Small intestine (tissue), 7 donors: ENCODE results near the gene KRTAP6-3. TPM values are rescaled to one million over a fixed set of nuclear protein-coding genes. Genes with fewer than 3 reads are reported as not detected.

ENCODE experiments used
- DNase-seq, 2 donors: peaks; one replicate each; pipeline versions ENCODE4 v3.0.0 to v3.0.0-alpha.2; 2013
- FAIRE-seq: peaks from 2 replicates; lab custom pipeline; 2012; peaks lifted over from hg19 to GRCh38; lab: Jason Lieb, UNC
- H3K27ac ChIP-seq, 3 donors: one replicate each; pipeline ENCODE4 v1.5.1; 2013; ENCODE audit warnings: low read length in 2 of 3, mild to moderate bottlenecking in 2 of 3, control low read depth in 1 of 3, inconsistent platforms in 1 of 3, low read depth in 1 of 3, moderate library complexity in 1 of 3
- H3K27me3 ChIP-seq, 3 donors: one replicate each; pipeline ENCODE4 v1.6.1; 2013; ENCODE audit warnings: low read length in 3 of 3, inconsistent platforms in 1 of 3; ENCODE audit not compliant: control insufficient read depth in 3 of 3, insufficient read depth in 3 of 3
- H3K36me3 ChIP-seq, 3 donors: one replicate each; pipeline ENCODE4 v1.6.1; 2013; ENCODE audit warnings: low read length in 3 of 3, inconsistent platforms in 1 of 3, low read depth in 1 of 3, mild to moderate bottlenecking in 1 of 3, moderate library complexity in 1 of 3; ENCODE audit not compliant: control insufficient read depth in 3 of 3, insufficient read depth in 2 of 3
- H3K4me1 ChIP-seq, 3 donors: one replicate each; pipeline ENCODE4 v1.6.1; 2013; ENCODE audit warnings: low read length in 2 of 3, inconsistent platforms in 1 of 3, low read depth in 1 of 3, mild to moderate bottlenecking in 1 of 3, moderate library complexity in 1 of 3; ENCODE audit not compliant: control insufficient read depth in 3 of 3, insufficient read depth in 2 of 3
- H3K4me3 ChIP-seq, 3 donors: one replicate each; pipeline ENCODE4 v1.5.1; 2013; ENCODE audit warnings: low read length in 3 of 3, control low read depth in 1 of 3, inconsistent platforms in 1 of 3, low read depth in 1 of 3, mild to moderate bottlenecking in 1 of 3, moderate library complexity in 1 of 3
- H3K9me3 ChIP-seq, 2 donors: one replicate each; pipeline ENCODE4 v1.6.1; 2013; ENCODE audit warnings: low read depth in 1 of 2, low read length in 1 of 2; ENCODE audit not compliant: control insufficient read depth in 2 of 2, insufficient read depth in 1 of 2
- WGBS, 3 donors: extraction: QIAGEN DNeasy Blood & Tissue Kit; methylation state at CpG; one replicate each; pipeline ENCODE4 v1.1.7; 2013; 5-methylcytosine and 5-hydroxymethylcytosine counted together
- polyA plus RNA-seq, 4 donors: library from polyadenylated mRNA; stranded (reverse) in 3 of 4; unstranded in 1 of 4; fragments of 200-250 nt in 3 of 4; fragments of 120-200 nt in 1 of 4; gene quantifications; one replicate each; pipeline versions ENCODE4 v1.2.1 to v1.2.3, GENCODE V29; 2013
- donor health status: healthy with polysubstance abuse.
- donor health status: control.
- donor health status: control.
- donor health status: Bipolar disorder and iron deficiency.
- donor health status: healthy.

KRTAP6-3 gene
- polyA plus RNA-seq, 4 donors, result not detected

- Histone ChIP-seq H3K4me3 (no peak overlapping the region), H3K27ac (no peak overlapping the region), H3K4me1 (no peaks in the 10 kb centered on the region), H3K36me3 (no peaks in the 10 kb centered on the region), H3K9me3 (no peaks in the 10 kb centered on the region), H3K27me3 (no peaks in the 10 kb centered on the region)
- no peak for FAIRE-seq
- no peak for DNase-seq
Measured at GRCh38 chr21:30577766-30578165, 14.5 kb upstream of the KRTAP6-3 start.

GRCh38 chr21:30579346-30579745 is 12.9 kb upstream of the KRTAP6-3 start:
- Histone ChIP-seq H3K27me3 (no peaks in the 10 kb centered on the region), H3K9me3 (no peaks in the 10 kb centered on the region), H3K4me1 (no peaks in the 10 kb centered on the region), H3K27ac (no peak overlapping the region), H3K4me3 (no peak overlapping the region), H3K36me3 (no peaks in the 10 kb centered on the region)
- no peak for DNase-seq
- FAIRE-seq, result no peak
- 46 to 64% (median 60%) methylated on average over 1 of the region's 1 CpG for WGBS, 3 donors

GRCh38 chr21:30580132-30580531 is 12.1 kb upstream of the KRTAP6-3 start:
- no peaks in the 10 kb centered on the region for H3K9me3 ChIP-seq
- H3K4me1 ChIP-seq, result no peaks in the 10 kb centered on the region
- H3K36me3 ChIP-seq, result no peaks in the 10 kb centered on the region
- DNase-seq (no peak), FAIRE-seq (no peak)
- 40 to 57% (median 41%) methylated on average over 3 of the region's 3 CpGs for WGBS, 3 donors
- H3K27me3 ChIP-seq, result no peaks in the 10 kb centered on the region
- H3K27ac ChIP-seq, result no peak overlapping the region
- no peak overlapping the region for H3K4me3 ChIP-seq

- no peaks in the 10 kb centered on the region for H3K27me3 ChIP-seq
- no peak overlapping the region for H3K27ac ChIP-seq
- DNase-seq, result no peak
- H3K4me1 ChIP-seq, result no peaks in the 10 kb centered on the region
- H3K4me3 ChIP-seq, result no peak overlapping the region
- no peaks in the 10 kb centered on the region for H3K9me3 ChIP-seq
- WGBS, 3 donors, result 77 to 88% (median 80%) methylated on average over 1 of the region's 1 CpG
- no peaks in the 10 kb centered on the region for H3K36me3 ChIP-seq
- no peak for FAIRE-seq
Measured at GRCh38 chr21:30582870-30583269, 9.4 kb upstream of the KRTAP6-3 start.

DNA sequence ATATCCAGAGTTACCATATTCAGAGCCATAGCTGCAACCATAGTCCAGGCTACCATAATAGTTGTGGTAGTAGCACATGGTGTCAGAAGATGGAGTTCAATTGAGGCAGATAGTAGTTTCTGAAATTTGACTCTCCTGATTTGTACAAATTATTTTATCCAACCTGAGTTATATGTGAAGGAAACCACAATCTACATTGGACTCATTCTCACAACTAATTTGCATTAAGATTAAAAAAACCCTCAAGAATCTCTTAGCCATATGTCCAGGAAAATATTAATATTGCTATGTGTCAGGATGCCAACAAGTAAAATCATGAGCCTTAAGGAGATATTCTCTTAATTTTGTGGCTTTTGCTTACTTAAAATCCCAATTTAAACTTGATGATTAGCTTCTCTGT is 1.9 kb upstream of the KRTAP6-3 start, which contains the start of gene KRTAP22-2:
KRTAP22-2 (minus strand) TSS at position 101 of the 400 bp plus-strand sequence.
- no peaks in the 10 kb centered on the region for H3K36me3 ChIP-seq
- no peaks in the 10 kb centered on the region for H3K4me1 ChIP-seq
- no peak within 1 kb of the TSS for H3K27ac ChIP-seq
- FAIRE-seq (no peak), DNase-seq (no peak)
- H3K9me3 ChIP-seq, result peaks cover 0 to 2% of the 10 kb centered on the region in 2 donors
- H3K27me3 ChIP-seq, result no peaks in the 10 kb centered on the region
- no peak within 1 kb of the TSS for H3K4me3 ChIP-seq

- no peak for DNase-seq
- Histone ChIP-seq H3K36me3 (no peaks in the 10 kb centered on the region), H3K27ac (no peak within 1 kb of the TSS), H3K4me3 (no peak within 1 kb of the TSS), H3K9me3 (peaks cover 0 to 5% of the 10 kb centered on the region in 2 donors), H3K27me3 (no peaks in the 10 kb centered on the region), H3K4me1 (no peaks in the 10 kb centered on the region)
- FAIRE-seq, result no peak
- WGBS, 3 donors, result 95 to 97% (median 96%) methylated on average over 6 of the region's 6 CpGs
Measured at GRCh38 chr21:30598802-30599201, 6.6 kb downstream of the KRTAP6-3 start, which contains the start of gene KRTAP6-2. Gene KRTAP6-2, minus strand, starts transcription at chr21:30598902. Its CDS starts 28 bp downstream, at chr21:30598874.

DNA sequence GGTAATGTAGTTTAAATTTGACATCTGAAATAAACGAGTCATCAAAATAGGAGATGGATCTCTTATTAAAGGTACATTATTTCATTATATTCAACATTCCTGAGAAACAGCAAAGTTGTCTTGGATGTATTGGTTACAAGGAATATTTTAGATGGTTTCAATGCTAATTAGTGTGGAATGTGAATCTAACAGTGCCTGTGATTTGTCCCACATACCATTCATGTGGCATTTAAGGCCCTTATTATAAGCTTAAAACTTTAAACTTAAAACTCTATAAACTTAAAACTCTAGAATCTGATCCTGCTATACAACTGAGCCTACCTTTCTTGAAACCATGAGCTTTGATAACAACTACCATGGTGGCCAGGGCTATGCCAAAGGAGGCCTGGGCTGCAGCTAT is 8.5 kb downstream of the KRTAP6-3 start, which contains the start of gene KRTAP22-1:
KRTAP22-1 (plus strand) TSS at position 301 of the 400 bp plus-strand sequence.
- 48 to 97% (median 50%) methylated on average over 1 of the region's 1 CpG for WGBS, 3 donors
- FAIRE-seq (no peak), DNase-seq (no peak)

GRCh38 chr21:30605968-30606367 is 13.7 kb downstream of the KRTAP6-3 start:
- Histone ChIP-seq H3K4me1 (no peaks in the 10 kb centered on the region), H3K4me3 (no peak overlapping the region), H3K27me3 (no peaks in the 10 kb centered on the region), H3K36me3 (no peaks in the 10 kb centered on the region), H3K27ac (no peak overlapping the region), H3K9me3 (peaks cover 0 to 12% of the 10 kb centered on the region in 2 donors)
- DNase-seq (no peak), FAIRE-seq (no peak)
- 64 to 93% (median 86%) methylated on average over 2 of the region's 2 CpGs for WGBS, 3 donors

More for the DNA sequence above, 8.5 kb downstream of the KRTAP6-3 start, which contains the start of gene KRTAP22-1:
- peaks cover 0 to 9% of the 10 kb centered on the region in 2 donors for H3K9me3 ChIP-seq
- no peaks in the 10 kb centered on the region for H3K27me3 ChIP-seq
- no peaks in the 10 kb centered on the region for H3K36me3 ChIP-seq
- H3K4me1 ChIP-seq, result no peaks in the 10 kb centered on the region
- no peak within 1 kb of the TSS for H3K4me3 ChIP-seq
- no peak within 1 kb of the TSS for H3K27ac ChIP-seq

DNA sequence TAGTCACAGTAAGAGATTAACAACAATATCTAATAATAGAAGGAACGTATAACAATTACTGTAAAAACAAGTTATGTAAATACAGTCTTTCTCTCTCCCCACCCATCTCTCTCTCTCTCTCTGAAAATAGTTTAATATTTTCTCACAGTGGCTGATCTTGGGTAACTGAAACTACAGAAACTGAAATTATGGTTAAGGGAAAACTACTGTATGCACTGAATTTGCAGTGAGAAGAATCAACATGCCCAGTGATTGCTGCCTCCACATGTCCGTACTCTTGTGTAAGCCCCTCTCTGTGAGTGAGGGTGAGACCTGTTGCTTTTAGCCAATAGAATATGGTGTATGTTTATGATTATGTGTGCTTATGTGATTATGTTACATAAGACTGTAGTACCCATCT is 19.9 kb downstream of the KRTAP6-3 start:
- no peak for FAIRE-seq
- Histone ChIP-seq H3K9me3 (peaks cover 0 to 6% of the 10 kb centered on the region in 2 donors), H3K4me3 (no peak overlapping the region), H3K4me1 (no peaks in the 10 kb centered on the region), H3K36me3 (no peaks in the 10 kb centered on the region), H3K27me3 (no peaks in the 10 kb centered on the region), H3K27ac (no peak overlapping the region)
- DNase-seq, result no peak
- 80 to 89% (median 87%) methylated on average over 2 of the region's 2 CpGs for WGBS, 3 donors
